Glutamatergic neuron (in vitro differentiated cells): ENCODE data around the gene EEFSEC. TPM values are rescaled to one million over a fixed set of nuclear protein-coding genes. Genes with fewer than 3 reads are reported as not detected.

Experiments used
- DNase-seq: peaks from one replicate; pipeline ENCODE4 v3.0.0; 2022
- H3K27ac Mint-ChIP-seq: one replicate; pipeline ENCODE4 v1.8.0; 2020; ENCODE audit warnings: mild to moderate bottlenecking, mixed read lengths, inconsistent platforms; ENCODE audit not compliant: unreplicated experiment
- H3K27me3 Mint-ChIP-seq: one replicate; pipeline ENCODE4 v1.8.0; 2020; ENCODE audit warnings: mild to moderate bottlenecking, moderate library complexity, mixed read lengths, inconsistent platforms; ENCODE audit not compliant: unreplicated experiment
- H3K36me3 Mint-ChIP-seq: one replicate; pipeline ENCODE4 v1.8.0; 2020; ENCODE audit warnings: mild to moderate bottlenecking, mixed read lengths, inconsistent platforms; ENCODE audit not compliant: unreplicated experiment
- H3K4me1 Mint-ChIP-seq: one replicate; pipeline ENCODE4 v1.8.0; 2020; ENCODE audit warnings: mild to moderate bottlenecking, low read depth, mixed read lengths, inconsistent platforms; ENCODE audit not compliant: unreplicated experiment
- H3K4me3 Mint-ChIP-seq: one replicate; pipeline ENCODE4 v1.8.0; 2020; ENCODE audit warnings: mild to moderate bottlenecking, mixed read lengths, inconsistent platforms; ENCODE audit not compliant: unreplicated experiment
- H3K9me3 Mint-ChIP-seq: one replicate; pipeline ENCODE4 v1.8.0; 2020; ENCODE audit warnings: mild to moderate bottlenecking, moderate library complexity, mixed read lengths, inconsistent platforms; ENCODE audit not compliant: unreplicated experiment
- total RNA-seq: library from RNA; stranded (reverse); fragmentation: NEBNext Ultra II Directional; extraction: Animal tissue kit (Norgen Biotek cat#: 25700); gene quantifications from one replicate; pipeline ENCODE4 v1.2.1, GENCODE V29; 2021; ENCODE audit not compliant: unreplicated experiment
- TF ChIP-seq, protein P1 (sequence below): fragments of 200-600 bp; sonication (generic); IDR thresholded peaks from one replicate; pipeline ENCODE4 v1.5.0; 2021; ENCODE audit not compliant: partially characterized antibody, unreplicated experiment

Gene EEFSEC
- total RNA-seq, 1 donor from 2014 or later = 8.3 TPM

DNA sequence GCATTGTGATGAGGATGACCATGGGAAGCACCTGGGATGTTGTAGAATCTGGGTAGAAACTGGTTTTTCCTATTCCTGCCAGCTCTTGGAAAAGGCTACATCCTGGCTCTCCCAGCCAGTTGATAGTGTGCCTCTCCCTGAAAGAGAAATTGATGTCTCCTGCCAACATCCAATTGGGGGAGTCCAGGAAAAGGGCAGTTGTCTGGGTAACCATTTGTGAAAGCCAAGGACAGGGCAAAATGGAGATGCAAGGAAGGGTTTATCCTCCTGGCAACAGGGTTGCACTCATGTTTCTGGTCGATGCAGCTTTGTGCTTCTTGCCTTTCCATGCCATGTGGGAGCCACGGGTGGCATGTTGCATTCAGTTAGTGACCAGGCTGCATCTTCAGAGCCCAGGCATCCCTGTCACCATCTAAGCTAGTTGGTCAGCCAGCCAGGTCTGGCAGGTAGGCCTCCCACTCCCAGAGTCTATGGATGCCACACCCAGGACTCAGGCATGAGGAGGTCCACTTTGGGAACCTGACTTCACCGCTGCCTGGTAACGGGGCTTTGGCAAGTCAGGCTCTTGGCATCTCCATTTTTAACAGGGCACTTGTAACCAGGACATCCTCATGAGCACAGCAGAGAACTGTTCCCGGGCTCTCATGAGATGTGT, 159.9 kb downstream of the EEFSEC start:
- H3K27me3 Mint-ChIP-seq = peaks cover 10% of the 10 kb centered on the region
- no peaks in the 10 kb centered on the region for H3K36me3 Mint-ChIP-seq
- peaks cover 25% of the 10 kb centered on the region for H3K4me1 Mint-ChIP-seq
- DNase-seq = no peak
- TF ChIP-seq, protein P1, sequence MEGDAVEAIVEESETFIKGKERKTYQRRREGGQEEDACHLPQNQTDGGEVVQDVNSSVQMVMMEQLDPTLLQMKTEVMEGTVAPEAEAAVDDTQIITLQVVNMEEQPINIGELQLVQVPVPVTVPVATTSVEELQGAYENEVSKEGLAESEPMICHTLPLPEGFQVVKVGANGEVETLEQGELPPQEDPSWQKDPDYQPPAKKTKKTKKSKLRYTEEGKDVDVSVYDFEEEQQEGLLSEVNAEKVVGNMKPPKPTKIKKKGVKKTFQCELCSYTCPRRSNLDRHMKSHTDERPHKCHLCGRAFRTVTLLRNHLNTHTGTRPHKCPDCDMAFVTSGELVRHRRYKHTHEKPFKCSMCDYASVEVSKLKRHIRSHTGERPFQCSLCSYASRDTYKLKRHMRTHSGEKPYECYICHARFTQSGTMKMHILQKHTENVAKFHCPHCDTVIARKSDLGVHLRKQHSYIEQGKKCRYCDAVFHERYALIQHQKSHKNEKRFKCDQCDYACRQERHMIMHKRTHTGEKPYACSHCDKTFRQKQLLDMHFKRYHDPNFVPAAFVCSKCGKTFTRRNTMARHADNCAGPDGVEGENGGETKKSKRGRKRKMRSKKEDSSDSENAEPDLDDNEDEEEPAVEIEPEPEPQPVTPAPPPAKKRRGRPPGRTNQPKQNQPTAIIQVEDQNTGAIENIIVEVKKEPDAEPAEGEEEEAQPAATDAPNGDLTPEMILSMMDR = no peak
- no peak overlapping the region for H3K4me3 Mint-ChIP-seq
- peaks cover 7% of the 10 kb centered on the region for H3K9me3 Mint-ChIP-seq
- H3K27ac Mint-ChIP-seq = no peak overlapping the region

DNA sequence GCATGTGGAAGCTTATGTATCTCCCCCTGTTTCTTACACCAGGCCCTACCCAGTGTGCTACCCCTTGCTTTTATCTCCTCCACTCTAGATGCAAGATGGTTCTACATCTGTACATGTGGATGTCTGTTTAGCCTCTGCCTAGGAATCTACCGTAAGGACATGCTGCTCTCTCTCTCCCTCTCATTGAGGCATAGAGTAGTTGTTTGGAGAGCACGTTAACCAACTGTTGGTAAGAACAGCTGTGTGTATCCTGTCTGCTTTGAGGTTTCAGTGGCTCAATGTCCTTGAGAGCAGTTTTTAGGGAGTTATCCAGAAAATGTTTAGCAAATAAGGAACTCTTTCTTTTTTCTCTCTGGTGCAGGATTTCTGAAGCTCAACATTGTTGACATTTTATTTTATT, 160.7 kb downstream of the EEFSEC start:
- no peak overlapping the region for H3K27ac Mint-ChIP-seq
- peaks cover 14% of the 10 kb centered on the region for H3K27me3 Mint-ChIP-seq
- no peak for DNase-seq
- peaks cover 12% of the 10 kb centered on the region for H3K9me3 Mint-ChIP-seq
- H3K36me3 Mint-ChIP-seq = no peaks in the 10 kb centered on the region
- peaks cover 30% of the 10 kb centered on the region for H3K4me1 Mint-ChIP-seq
- no peak overlapping the region for H3K4me3 Mint-ChIP-seq
- TF ChIP-seq, protein P1 = no peak

DNA sequence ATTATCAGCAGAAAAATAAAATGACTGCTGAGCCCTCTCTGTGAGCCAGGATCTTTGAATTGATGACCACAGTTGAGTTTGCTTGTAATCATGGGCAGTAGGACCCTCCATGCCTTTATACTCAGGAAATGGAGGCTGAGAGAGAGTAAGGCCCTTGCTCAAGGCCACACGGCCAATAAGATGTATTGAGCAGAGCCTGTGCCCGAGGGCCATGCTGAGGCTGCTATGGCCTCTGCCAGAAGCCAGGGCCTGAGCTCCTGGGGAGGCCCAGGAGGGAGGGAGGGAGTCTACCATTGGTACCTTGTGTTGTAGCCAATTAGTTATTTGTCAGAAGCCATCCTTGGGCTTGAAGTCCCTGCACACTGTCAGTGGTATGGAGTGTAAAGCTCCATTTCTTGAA, 162.0 kb downstream of the EEFSEC start:
- H3K27me3 Mint-ChIP-seq = peaks cover 11% of the 10 kb centered on the region
- H3K36me3 Mint-ChIP-seq = no peaks in the 10 kb centered on the region
- peaks cover 29% of the 10 kb centered on the region for H3K4me1 Mint-ChIP-seq
- peaks cover 13% of the 10 kb centered on the region for H3K9me3 Mint-ChIP-seq
- TF ChIP-seq, protein P1 = no peak
- H3K4me3 Mint-ChIP-seq = no peak overlapping the region
- DNase-seq = no peak
- H3K27ac Mint-ChIP-seq = no peak overlapping the region

DNA sequence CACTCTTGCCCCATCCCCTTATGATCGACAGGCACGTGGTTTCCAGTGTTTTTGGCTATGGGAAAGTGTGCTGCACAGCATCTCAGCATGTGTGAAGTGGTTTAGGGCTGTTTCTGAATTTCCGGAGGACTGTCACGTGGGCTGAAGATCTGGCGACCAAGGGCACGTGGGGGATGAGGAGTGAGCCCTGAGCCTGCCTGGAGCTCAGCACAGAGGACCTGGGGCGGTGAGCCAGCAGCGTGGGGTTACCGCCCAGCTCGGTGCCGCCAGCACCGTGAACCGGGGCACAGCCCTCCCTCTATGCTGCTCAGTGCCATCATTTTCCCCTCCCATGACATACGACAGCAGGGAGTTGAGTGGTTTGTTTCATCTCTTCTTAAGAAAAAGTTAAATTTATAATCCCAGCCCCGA, 163.2 kb downstream of the EEFSEC start:
- Mint-ChIP-seq H3K4me3 (no peak overlapping the region), H3K27me3 (peaks cover 11% of the 10 kb centered on the region), H3K27ac (no peak overlapping the region), H3K9me3 (peaks cover 17% of the 10 kb centered on the region), H3K36me3 (no peaks in the 10 kb centered on the region), H3K4me1 (peaks cover 31% of the 10 kb centered on the region)
- TF ChIP-seq, protein P1 = no peak
- DNase-seq = no peak

DNA sequence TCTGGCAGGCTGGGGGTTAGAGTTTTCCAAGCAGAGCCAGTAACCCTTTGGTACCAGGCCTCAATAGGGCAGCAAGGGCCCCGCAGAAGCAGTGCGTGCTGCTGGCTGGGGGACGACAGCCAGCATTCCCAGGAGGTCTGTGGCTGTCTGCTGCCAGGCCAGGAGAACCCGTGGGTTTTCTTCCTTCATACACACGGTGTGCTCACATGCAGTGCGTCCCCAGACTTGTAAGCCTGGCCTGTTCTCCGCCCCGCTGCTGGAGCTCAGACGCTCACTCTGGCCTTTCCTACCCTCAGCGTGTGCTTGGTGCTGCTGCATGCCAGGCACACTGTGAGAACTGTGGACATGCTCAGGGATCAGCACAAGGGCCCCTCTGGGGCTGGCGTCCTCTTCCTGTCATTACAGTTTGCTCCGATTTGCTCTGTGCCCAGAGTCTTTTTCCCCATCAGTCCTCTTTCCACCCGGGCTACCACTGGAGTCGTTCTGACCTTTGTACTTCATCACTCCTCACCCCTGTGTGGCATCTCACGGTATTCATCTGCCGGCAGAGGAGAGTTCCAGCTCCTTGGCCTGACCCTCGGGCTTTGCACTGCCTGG, 163.9 kb downstream of the EEFSEC start:
- Mint-ChIP-seq H3K27me3 (peaks cover 11% of the 10 kb centered on the region), H3K9me3 (peaks cover 17% of the 10 kb centered on the region), H3K4me3 (peak overlapping the region; percentile 16), H3K36me3 (no peaks in the 10 kb centered on the region), H3K4me1 (peaks cover 31% of the 10 kb centered on the region), H3K27ac (peak overlapping the region; percentile 75)
- TF ChIP-seq, protein P1 = no peak
- no peak for DNase-seq
